Mucosa of gallbladder (tissue), 1 donor: Measurements from ENCODE around the gene PELI2. TPM values are rescaled to one million over a fixed set of nuclear protein-coding genes. Genes with fewer than 3 reads are reported as not detected.
"Not testable (repeated sequence)": the region's sequence is repeated elsewhere in the genome, so short reads cannot be mapped to it uniquely, and the experiment has no call there.

Experiments
- DNase-seq: peaks from one replicate; pipeline ENCODE4 v3.0.0-alpha.2; 2020; ENCODE audit warnings: low spot score
- total RNA-seq: library from RNA; stranded (reverse); gene quantifications from one replicate; pipeline ENCODE4 v1.2.1, GENCODE V29; 2021
- donor health status: DM: no; HTN: no; CAD: no.

PELI2 gene
- total RNA-seq, 1 donor from 2014 or later: 26.0 TPM

DNA sequence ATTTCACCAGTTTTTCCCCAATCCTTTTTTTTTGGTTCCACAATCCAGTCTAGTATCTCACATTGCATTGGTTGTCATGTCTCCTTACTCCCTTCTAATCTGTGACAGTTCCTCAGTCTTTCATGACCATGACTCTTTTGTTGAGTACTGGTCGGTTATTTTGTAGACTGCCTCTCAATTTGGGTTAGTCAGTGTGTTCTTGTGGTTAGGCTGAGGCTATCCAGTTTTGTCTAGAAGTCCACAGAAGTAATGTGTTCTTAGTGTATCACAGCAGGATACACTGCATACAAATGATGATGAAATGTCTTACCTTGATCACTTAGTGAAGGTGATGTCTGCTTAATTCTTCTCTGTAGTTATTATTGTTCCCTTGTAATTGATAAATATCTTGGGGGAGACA is 24.8 kb downstream of the PELI2 start:
- no peak for DNase-seq

DNA sequence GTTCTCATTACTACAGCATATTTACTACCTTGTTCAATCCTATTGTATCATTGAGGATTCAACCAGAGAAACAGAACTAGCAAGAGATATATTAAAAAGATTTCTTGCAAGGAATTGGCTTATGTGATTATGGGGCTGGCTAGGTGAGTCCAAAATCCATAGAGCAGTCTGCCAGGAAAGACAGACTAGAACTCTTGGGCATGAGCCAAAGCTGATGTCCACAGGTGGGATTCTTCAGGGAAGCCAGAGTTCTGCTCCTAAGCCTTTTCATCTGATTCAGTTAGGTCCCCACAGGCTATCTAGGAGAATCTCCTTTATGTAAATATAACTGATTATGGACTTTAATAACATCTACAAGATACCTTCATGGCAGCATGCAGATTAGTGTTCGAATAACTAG is 26.0 kb downstream of the PELI2 start:
- DNase-seq: no peak

DNA sequence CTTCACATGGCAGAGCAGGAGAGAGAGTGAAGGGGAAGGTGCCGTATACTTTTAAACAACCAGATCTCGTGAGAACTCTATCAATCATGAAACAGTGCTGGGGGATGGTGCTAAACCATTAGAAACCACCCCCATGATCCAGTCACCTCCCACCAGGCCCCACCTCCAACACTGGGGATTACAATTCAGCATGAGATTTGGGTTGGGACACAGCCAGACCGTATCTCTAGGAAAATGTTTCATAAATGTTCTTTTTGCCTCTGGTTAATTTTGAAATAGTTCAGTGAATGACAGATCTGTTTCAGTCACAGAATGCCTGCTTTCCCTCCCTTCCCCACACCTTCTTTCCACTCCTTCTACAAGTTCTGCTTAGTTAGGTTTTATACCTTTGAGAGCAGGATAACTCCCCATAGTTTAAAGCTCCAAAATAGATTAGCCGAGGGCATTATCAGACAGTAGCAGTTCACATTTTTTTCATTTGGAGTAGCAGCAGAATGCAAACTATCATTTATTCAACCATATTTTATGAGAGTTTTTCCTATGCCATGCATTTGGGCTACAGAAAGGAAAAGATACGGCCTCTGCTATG is 27.1 kb downstream of the PELI2 start:
- no peak for DNase-seq

DNA sequence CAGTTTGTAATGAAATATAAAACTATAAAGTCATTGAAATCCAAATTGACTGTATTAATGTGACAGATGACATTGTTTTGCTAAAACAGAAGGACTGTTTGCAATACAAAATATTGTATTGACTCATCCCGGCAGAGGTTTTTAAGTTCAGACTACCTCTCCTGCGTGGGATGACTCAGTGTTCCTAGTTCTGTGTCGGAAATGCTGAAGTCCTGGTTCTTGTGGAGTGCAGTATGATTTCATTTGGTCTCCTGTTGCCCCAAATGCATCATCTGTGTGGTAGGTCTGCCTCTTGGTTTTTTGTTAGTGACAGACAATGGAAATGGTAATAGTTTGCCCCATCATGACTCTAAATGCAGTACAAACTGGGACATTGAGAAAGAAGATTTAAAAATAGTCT is 27.8 kb downstream of the PELI2 start:
- DNase-seq: no peak

DNA sequence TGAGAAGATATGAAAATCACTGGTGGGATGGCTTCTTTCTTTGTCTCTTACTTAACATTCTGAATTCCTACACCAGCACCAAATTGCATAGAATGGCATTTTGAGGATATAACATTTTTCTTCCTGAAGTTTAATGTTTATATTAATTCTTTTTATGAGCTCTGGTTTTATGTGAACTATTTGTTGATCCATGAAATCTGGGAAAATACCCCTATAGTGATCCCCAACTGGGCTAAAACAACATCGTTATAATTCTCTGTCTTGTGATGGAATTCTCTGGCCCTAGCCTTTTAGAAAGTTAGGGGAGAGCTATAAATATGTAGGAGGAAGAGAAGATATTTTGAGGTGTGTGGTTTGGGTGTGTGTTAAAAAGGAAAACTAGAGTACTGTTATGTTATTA is 29.2 kb downstream of the PELI2 start:
- no peak for DNase-seq

DNA sequence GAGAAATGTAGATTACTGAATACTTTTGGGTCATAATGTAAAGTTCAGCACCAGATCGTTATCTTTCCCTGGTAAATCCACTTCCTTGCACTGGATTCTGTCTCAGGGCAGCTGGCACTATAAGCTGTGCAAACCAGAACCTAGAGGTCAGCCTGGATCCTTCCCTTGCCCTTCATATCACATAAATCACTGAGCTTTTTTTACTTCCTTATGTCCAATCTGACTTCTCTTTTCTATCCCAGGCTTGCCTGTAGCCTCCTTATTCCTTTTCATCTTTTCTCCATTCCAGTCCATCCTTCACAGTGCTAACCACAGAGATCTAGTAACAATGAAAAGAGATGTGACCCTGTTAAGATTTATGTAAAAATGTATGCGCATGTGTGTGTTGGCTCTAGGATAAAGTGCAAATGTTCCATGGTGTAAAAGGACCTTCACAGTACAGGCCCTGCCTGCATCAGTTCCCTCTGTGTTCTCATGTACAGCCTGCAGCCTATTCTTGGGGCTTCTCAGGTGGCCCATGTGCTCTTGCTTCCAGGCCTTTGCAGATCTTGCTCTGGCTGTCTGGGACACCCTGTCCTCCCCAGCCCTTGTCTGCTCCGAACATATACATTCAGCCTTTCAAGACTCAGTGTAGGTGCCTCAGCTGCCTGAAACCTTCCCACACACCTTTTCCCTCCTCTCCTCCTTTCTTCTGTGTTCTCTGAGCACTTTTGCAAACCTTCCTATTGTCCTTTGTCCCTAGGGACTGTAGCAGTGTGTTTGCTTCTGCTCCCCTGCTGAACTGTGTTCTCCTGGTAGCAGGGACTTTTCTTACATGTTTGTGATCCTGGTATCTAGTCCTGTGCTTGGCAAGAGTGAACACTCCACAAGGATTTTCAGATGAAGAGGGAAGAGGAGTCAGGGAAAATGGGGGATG is 30.0 kb downstream of the PELI2 start:
- no peak for DNase-seq

DNA sequence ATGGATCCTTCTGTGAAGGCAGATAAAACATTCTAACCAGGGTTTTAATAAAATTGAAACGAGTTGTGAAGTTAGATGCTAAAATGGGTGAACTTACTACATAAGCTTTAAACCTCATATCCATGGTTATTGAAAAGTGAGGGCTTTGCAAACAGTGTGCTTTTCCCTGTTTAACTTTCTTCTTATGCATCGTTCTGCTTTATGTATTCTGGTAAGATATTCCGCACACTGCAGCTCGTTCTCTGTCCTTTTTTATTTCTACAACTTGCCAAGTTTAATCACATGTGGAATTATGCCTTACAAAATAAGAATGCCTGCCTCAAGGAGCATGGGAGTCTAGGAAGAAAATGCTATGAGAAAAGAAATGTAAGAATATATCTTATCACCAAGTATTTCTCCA is 30.9 kb downstream of the PELI2 start:
- DNase-seq: no peak

DNA sequence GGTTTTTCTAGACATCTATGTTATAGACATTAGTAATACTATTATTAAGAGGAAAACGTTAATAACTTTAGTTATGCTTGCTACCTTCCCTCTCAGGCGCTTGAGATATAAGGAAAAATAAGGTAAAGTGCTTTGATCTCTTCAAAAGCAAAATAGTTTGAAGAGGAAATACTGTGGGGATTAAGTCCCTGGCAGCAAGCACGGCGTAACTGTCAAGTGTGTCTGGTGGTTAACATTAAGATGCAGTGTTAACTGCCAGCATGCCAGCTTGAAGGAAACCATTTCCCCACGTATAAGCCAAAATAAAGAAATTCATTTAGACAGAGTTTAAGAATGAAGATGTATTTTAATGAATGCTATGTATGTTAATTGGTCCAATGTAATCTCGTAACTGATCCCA is 31.8 kb downstream of the PELI2 start:
- no peak for DNase-seq

DNA sequence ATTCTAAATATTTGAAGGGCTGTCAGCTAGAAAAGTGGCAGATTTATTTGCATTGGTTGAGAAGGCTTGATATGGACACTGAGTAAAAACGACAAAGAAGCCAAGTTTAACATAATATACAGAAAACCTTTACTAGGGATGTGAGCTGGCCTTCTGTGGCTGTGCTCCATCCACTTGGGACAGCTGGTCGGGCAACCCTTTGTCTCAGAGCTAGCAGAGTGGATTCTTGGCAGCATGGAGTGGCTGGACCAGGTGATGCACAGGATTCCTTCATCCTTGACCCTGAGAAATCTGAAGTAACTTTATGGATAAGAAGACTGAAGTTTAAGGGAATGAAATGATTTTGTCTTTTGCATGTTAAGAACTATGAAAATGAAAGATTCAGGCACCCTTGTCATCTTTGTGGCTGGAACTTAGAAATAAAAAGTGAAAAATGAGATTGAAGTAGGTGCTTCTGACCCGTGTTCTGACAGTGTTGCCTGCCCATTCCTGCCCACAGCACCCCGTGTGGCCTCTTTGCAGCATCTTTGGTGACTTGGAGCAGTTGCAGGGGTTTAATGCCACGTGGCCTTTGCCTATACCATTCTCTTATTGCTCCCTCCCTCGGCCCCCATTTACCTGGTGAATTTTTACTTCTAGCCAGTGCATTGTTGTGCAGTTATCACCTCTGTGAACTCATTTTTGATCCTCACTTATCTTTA is 32.6 kb downstream of the PELI2 start:
- DNase-seq: no peak

DNA sequence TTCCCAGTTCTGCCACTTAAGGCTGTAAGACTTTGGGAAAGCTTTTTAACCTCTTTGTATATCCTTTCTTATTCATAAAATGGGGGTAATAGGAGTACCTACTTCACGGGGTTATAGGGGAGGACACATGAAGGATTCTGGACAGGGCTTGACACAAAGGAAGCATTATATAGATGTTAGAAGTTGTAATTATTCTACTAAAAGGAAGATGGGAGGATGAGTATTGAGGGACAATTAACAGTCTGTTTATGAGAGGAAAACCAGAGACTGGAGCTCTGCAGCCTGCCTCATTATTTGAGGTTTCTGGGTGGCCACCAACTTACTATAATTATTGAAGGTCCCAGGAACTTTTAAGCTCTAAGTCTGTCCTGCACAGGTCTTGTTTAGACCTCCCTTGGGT is 34.0 kb downstream of the PELI2 start:
- DNase-seq: no peak

DNA sequence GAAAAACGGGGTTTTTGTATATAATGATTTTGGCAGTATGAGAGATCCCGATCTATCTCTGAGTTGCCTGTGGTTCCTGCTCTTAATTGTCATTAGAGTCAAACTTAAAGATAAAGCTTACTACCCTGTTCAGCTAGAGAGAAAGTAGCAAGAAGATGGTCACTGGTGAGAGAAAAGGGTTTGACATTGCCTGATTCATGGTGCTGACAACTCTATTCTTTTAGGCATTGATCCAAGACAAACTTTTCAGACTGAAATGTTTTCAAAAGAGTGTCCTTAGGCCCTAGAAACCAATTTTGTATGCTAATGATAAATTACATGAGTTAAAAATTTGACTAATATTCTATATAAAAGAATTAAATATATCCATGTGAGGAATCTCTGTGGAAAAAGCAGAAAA is 35.1 kb downstream of the PELI2 start:
- no peak for DNase-seq

DNA sequence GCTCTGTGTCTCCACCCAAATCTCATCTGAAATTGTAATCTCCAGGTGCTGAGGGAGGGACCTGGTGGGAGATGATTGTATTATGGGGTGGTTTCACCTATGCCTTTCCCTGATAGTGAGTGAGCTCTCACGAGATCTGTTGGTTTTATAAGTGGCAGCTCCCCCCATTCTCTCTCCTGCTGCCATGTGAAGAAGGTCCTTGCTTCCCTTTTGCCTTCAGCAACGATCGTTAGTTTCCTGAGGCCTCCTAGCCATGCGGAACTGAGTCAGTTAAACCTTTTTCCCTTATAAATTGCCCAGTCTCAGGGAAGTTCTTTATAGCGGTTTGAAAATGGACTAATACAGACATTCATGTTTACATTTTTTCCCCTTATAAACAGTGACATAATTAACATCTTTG is 36.1 kb downstream of the PELI2 start:
- DNase-seq: no peak

DNA sequence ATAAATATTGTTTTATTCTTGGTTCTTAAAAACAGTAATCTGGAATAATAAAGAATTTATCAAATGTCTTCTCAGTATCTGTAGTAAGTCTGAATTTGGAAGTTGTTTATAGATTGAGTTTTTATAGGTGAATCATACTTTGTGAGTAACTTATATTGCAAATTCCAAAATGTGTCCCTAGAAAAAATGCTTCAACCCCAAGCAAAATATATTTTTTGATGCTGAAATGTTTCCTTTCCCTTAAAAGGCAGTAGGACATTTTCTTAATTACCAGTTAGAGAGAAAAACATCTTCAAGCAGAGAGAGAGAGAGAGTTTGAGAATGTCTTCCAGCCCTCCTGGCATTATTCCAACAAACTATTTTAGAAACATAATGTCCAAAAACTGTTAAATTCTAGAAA is 37.9 kb downstream of the PELI2 start:
- no peak for DNase-seq

DNA sequence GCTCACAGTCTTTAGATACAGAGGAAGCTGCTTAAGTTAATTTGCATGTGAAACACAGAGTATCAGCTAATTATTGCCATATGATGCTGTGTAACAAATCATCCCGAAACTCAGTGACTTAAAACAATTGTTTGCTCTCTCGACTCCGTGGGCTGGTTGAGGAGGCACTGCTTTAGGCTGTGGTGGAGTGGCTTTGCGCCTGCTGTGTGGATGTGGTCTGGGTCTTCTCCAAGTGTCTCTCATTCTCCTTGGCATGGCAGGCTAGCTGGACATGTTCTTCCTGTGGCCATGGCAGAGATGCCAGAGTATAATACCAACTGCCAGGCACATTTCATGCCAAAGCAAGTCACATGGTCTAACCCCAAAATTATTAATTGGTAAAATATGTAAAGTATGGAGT is 40.9 kb downstream of the PELI2 start:
- DNase-seq: no peak

DNA sequence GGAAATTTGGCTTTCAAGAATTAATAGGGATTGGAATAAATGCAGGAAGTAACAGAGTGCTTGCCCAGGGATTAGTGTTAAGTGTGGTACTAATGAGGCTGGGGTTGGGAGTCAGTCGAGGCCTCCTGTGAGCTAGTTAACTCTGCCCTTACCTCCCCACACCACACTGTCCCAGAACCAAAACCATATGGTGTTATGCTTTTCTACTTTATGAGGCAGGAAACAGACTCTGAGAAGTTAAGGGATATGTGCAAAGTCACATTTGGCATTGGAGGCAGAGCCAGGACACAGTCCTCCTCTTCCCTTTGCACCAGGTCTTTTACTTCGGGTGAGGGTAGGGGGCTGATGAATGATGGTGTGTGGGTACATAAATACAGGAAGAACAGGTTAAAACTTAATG is 41.9 kb downstream of the PELI2 start:
- no peak for DNase-seq

DNA sequence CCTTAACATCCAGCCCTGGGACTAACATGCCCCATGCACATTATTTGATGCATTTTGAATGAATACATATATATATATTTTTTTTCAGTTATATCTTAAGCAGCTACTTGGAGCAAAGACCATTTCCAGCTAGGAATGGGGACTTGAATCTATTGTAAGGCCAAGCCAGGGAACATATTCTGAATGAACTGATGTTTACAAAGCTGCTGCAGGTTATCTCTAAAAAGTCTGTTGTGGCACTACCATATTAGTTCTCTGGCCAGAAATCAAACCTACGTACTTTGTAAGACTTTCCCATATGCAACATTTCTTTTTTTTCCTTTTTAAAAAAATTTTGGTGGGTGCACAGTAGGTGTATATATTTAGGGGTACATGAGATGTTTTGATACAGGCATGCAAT is 43.4 kb downstream of the PELI2 start:
- DNase-seq: no peak

DNA sequence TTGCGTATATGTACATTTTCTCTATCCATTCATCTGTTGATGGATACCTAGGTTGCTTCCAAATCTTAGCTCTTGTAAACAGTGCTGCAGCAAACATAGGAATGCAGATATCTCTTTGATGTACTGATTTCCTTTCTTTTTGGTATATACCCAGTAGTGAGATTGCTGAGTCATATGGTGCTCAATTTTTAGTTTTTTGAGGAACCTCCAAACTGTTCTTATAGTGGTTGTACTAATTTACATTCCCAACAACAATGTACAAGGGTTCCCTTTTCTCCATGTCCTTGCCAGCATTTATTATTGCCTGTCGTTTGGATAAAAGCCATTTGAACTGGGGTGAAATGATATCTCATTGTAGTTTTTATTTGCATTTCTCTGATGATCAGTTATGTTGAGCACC is 44.3 kb downstream of the PELI2 start:
- no peak for DNase-seq

DNA sequence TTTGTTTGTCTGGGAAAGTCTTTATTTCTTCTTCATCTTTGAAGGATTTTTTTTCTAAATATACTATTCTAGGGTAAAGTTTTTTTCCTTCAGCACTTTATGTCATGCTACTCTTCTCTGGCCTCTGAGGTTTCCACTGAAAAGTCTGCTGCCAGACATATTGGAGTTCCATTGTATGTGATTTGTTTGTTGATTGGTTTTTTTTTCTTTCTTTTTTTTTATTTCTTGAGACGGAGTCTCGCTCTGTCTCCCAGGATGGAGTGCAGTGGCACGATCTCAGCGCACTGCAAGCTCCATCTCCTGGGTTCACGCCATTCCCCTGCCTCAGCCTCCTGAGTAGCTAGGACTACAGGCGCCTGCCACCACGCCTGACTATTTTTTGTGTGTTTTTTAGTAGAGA is 48.4 kb downstream of the PELI2 start:
- not testable (repeated sequence) for DNase-seq

DNA sequence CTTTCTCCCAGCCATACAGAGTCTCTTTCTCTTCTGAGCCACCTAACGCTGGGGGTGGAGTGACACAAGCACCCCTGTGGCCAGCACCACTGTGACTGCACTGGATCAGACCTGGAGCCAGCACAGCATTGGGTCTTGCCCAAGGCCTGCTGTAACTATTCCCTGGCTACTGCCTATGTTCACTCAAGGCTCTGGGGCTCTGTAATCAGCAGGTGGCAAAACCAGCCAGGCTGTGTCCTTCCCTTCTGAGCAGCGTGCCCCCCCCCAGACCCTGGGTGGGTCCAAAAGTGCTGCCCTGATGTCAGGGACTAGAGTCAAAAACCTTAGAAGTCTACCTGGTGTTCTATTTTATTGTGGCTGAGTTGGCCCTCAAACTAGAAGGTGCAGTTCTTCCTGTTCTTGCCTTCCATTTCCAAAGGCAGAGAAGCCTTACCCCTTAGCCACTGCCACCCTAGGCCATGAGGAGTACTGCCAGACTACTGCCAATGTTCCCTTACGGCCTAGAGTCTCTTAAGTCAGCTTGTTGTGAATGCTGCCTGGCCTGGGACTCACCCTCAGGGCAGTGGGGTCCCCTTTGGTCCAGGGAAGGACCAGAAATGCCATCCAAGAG is 49.9 kb downstream of the PELI2 start:
- no peak for DNase-seq

DNA sequence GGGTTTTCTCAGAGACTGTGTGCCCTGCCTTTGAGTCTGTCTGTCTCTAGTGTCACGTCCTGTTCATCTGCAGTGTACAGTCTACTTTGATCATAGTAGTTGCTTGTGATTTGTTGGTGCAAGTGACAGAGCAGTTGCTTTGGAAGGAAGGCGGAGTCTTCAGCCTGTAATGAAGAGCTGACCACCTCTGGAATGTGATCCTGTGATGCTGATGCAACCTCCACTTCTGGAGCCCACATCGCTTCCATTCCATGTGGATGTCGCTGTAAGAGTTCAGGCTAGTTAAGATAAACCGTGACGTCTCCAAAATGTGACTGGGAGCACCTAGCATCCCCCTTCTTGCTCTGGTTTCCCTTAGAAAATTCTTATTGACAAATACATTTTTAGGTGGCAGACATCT is 51.8 kb downstream of the PELI2 start:
- DNase-seq: no peak

DNA sequence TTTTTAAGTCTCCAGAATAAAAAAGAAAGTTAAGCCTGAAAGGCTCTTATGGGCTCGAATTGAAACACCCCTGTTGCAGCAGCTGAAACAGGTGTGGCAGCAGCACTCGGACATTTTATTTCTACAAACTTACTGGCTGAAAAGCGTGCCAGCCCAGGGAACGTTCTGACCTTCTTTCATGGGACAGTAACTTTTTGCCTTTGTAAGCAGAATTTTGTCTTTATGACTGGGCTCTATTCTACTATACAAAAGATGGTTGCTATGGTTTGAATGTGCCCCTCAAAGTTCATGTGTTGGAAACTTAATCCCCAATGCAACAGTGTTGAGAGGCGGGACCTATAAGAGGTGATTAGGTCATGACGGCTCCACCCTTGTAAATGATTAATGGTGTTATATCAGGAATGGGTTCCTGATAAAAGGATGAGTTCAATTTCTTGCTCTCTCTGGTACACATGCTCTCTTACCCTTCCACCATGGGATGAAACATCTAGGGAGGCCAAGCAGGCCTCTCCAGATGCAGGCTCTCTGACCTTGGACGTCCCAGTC is 52.7 kb downstream of the PELI2 start:
- DNase-seq: no peak

DNA sequence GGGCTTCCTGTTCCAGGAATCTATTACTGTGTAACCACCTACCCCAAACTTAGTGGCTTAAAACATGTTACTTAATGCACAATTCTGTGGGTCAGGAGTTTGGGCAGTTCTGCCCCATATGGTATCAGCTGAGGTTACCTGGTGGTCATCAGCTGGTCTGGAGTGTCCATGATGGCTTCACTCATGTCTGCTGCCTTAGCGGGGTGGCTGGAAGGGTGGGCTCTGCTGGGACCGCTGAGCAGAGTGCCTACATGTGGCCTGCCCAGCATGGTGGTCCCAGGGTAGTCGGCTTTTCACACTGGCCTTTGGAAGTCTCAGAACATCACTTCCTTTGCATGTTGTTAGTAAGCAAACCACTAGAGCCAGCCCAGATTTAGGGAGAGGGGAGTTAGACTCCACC is 53.9 kb downstream of the PELI2 start:
- DNase-seq: no peak
